ENCODE results near the gene KLHL22.
"Not testable (repeated sequence)": the region's sequence is repeated elsewhere in the genome, so short reads cannot be mapped to it uniquely, and the experiment has no call there.

The KLHL22 gene

GRCh38 chr22:20412474-20413216 is 83.0 kb downstream of the KLHL22 start:
- TF ChIP-seq, protein P1, sequence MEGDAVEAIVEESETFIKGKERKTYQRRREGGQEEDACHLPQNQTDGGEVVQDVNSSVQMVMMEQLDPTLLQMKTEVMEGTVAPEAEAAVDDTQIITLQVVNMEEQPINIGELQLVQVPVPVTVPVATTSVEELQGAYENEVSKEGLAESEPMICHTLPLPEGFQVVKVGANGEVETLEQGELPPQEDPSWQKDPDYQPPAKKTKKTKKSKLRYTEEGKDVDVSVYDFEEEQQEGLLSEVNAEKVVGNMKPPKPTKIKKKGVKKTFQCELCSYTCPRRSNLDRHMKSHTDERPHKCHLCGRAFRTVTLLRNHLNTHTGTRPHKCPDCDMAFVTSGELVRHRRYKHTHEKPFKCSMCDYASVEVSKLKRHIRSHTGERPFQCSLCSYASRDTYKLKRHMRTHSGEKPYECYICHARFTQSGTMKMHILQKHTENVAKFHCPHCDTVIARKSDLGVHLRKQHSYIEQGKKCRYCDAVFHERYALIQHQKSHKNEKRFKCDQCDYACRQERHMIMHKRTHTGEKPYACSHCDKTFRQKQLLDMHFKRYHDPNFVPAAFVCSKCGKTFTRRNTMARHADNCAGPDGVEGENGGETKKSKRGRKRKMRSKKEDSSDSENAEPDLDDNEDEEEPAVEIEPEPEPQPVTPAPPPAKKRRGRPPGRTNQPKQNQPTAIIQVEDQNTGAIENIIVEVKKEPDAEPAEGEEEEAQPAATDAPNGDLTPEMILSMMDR (IDR thresholded peaks at IDR 0.05; ENCODE audit: insufficient read depth, low read length, missing control alignments) = no peak
- CTCF ChIA-PET = interaction anchor here (0.7 to 2.9 kb wide), 4 partner anchors 9 to 49 kb away, joined by 3 to 10 read pairs (median 4); no protein-coding TSS in a partner anchor
- no peak overlapping the region for H3K4me3 ChIP-seq (ENCODE audit: low read depth, low read length)
- DNase-seq (ENCODE audit: low read depth, low spot score) = no peak
- POLR2A ChIA-PET = interaction anchor here (0.5 kb wide), 1 partner anchor 48 kb away, joined by 5 read pairs; no protein-coding TSS in a partner anchor

- DNase-seq (ENCODE audit: low read depth, low spot score); POLR2A ChIA-PET; H3K4me3 ChIP-seq (ENCODE audit: low read depth, low read length): not testable (repeated sequence)
- CTCF ChIA-PET = interaction anchor here (1.1 to 4.9 kb wide), 3 partner anchors 8 to 59 kb away, joined by 4 to 38 read pairs (median 5); no protein-coding TSS in a partner anchor
Measured at GRCh38 chr22:20409385-20409784, 86.2 kb downstream of the KLHL22 start.

GRCh38 chr22:20408891-20409290 is 86.7 kb downstream of the KLHL22 start:
- ChIA-PET POLR2A (no interaction called here), CTCF (interaction anchor here (1.1 to 4.9 kb wide), 4 partner anchors 9 to 59 kb away, joined by 4 to 38 read pairs (median 4); no protein-coding TSS in a partner anchor)
- no peak for DNase-seq (ENCODE audit: low read depth, low spot score)
- no peak overlapping the region for H3K4me3 ChIP-seq (ENCODE audit: low read depth, low read length)
- TF ChIP-seq, protein P1 (IDR thresholded peaks at IDR 0.05; ENCODE audit: insufficient read depth, low read length, missing control alignments) = no peak

DNA sequence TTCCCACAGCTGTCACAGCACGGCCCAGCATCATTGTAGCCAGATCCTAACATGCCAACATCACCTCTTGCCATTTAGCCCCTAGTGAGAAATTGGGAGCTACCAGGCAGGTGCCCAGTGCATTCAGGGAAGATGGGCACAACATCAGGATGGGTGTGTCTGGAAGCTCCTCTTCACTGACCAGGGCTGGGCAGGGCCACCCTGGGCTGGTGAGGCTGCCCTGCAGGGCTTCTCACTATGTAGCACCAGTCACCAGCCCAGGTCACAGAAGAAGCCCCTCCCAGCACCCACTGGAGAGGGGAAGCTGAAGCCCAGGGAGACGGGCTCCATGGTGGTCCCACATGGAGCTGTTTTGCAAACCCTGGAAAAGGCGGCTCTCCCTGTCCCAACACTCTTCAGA is 87.8 kb downstream of the KLHL22 start:
- H3K4me3 ChIP-seq (ENCODE audit: low read depth, low read length) = no peak overlapping the region
- ChIA-PET CTCF (interaction anchor here (1.1 to 4.9 kb wide), 4 partner anchors 10 to 56 kb away, joined by 4 to 38 read pairs (median 6); no protein-coding TSS in a partner anchor), POLR2A (no interaction called here)
- TF ChIP-seq, protein P1 (IDR thresholded peaks at IDR 0.05; ENCODE audit: insufficient read depth, low read length, missing control alignments) = no peak
- no peak for DNase-seq (ENCODE audit: low read depth, low spot score)

- no peak overlapping the region for H3K4me3 ChIP-seq (ENCODE audit: low read depth, low read length)
- TF ChIP-seq, protein P1 (IDR thresholded peaks at IDR 0.05; ENCODE audit: insufficient read depth, low read length, missing control alignments) = no peak
- POLR2A ChIA-PET = no interaction called here
- CTCF ChIA-PET = interaction anchor here (4.9 kb wide), 1 partner anchor 11 kb away, joined by 38 read pairs; no protein-coding TSS in a partner anchor
- DNase-seq (ENCODE audit: low read depth, low spot score) = no peak
Measured at GRCh38 chr22:20406686-20407408, 88.7 kb downstream of the KLHL22 start.

- TF ChIP-seq, protein P1 (IDR thresholded peaks at IDR 0.05; ENCODE audit: insufficient read depth, low read length, missing control alignments) = no peak
- POLR2A ChIA-PET = no interaction called here
- H3K4me3 ChIP-seq (ENCODE audit: low read depth, low read length) = no peak overlapping the region
- CTCF ChIA-PET = interaction anchor here (4.9 kb wide), 1 partner anchor 12 kb away, joined by 38 read pairs; no protein-coding TSS in a partner anchor
- DNase-seq (ENCODE audit: low read depth, low spot score) = no peak
Measured at GRCh38 chr22:20405931-20406685, 89.5 kb downstream of the KLHL22 start.
